NCI-H2171 (cell line): ENCODE measurements around the gene CSTPP1.

Source experiments
- DNase-seq: peaks from one replicate; lab custom pipeline; 2025; lab: John Stamatoyannopoulos, UW

Gene CSTPP1

DNA sequence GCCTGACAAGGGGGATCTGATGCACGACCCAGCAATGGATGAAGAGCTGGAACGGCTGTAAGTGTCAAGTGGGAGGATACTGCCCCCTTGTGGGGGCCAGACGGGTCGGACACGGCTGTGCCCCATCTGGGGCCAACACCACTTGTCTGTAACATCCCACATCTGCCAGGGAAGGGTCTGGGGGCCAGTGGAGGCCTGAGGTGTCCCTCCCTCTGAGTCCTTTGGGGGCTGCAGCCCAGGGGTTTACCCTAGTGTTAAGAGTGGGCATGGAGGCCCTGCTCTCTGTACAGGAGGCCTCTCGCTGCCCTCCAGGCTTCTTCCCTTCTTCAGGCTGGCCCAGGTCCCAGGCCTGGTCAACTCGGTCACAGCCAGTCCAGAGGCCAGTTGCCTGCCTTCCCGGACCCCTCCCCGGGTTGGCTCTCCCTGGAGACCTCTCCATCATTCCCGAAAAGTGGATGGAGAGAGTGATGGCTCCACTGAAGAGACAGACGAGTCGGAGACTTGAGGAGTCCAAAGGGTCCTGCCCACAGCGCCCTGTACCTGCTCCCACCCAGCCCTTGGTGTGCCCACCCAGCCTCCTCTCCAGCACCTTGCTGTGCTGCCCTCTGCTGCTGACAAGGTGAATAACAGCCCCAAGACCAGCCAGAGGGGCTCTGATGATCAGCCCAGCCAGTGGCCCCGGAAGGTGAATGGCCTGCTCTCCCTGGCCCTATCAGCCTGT, 224.7 kb downstream of the CSTPP1 start:
- peak; percentile 31 for DNase-seq

DNA sequence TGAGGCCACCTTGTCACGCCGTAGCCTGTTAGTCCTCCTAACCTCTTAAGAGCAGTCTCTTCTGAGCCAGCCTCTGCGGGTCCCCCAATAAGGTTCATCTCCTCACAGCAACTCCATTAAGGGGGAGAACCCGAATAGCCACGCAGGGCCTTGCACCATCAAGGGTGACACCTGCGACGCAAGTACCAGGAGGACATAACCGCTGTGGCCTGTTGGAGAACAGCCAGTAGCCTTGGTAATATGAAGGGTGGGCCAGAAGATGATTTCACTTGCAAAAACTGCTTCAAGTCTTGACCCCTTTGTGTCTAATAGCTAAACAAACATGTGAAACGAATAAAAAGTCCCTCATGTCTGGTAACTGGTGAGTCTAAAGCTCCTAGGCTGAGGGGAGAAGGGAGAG, 225.3 kb downstream of the CSTPP1 start:
- no peak for DNase-seq

DNA sequence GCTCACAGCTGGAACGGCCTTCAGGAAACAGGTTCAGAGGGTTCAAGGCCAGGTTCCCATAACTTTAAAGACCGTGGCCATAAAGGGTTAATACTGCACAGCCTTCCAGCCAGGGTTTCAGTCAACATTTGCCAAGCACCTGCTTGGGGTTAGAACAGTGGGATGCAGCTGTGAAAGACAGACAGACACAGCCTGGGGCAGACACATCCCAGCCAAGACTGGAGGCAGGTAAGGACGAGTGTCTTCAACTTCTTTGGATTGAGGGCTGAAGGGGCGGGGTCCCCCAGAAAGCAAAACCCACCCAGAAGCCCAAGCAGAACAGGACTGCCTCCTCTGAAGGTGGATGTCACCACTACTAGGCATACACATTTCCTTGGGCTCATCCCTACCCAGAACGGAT, 225.9 kb downstream of the CSTPP1 start:
- DNase-seq = no peak

- DNase-seq = no peak
These were observed 226.6 kb downstream of the CSTPP1 start for GRCh38 chr11:47163193-47163592.

DNA sequence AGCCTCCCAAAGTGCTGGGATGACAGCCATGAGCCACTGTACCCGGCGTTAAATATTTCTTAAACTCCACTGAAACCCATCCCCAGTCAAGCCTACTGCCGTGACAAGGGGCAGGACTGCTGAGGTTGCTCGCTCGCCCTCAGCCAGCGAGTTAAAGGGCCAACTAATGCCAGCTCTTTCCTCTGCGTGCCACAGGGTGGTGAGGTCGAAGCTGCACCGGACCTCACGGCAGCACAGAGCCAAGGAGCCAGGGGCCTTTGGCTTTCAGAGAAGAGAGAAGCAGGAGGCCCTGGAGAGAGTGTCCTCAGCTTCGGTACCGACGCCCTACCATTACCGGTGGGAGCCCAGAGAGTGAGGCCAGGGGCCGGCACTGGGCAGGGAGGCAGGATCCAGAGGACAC, 227.3 kb downstream of the CSTPP1 start:
- no peak for DNase-seq

DNA sequence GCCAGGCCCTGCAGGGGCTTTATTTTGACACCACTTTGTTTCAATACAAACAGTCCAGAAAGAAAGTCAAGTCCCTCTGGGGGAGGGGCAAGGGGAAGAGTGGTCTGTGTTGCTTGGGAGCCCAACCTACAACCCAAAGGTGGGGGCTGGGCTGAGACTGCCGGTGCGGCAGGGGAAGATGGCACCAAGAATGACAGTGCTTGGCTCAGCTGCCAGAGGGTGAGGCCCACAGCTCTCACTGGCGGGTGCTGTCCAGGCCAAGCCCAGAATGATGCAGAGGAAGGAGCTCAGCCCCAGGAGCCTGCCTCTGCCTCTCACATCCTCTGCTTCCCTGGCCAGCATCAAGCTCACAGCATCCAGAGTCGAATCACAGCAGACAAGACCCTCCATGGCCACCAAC, 227.8 kb downstream of the CSTPP1 start:
- DNase-seq = no peak

GRCh38 chr11:47165253-47165840, 228.8 kb downstream of the CSTPP1 start:
- no peak for DNase-seq

GRCh38 chr11:47166368-47166767, 229.8 kb downstream of the CSTPP1 start:
- DNase-seq = no peak

- no peak for DNase-seq
These were observed 234.7 kb downstream of the CSTPP1 start for GRCh38 chr11:47171061-47171838.

DNA sequence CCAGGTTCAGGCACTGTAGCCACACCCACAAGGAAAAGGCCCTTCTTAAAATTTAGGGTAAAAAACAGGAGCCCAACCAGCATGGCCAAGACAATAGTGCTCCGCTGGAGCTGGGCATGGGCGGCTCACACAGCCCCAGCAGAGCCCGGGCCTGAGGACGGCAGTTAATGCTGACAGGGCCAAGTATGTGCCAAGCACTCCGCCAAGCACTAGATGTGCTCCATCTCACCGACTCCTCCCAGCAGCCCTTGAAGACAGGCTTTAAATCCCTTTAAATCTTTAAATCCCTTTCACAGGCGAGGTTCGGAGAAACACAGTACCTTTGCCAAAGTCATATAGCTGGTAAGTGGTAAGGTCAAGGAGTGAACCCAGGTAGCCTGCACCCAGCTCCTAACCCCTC, 235.3 kb downstream of the CSTPP1 start:
- no peak for DNase-seq

DNA sequence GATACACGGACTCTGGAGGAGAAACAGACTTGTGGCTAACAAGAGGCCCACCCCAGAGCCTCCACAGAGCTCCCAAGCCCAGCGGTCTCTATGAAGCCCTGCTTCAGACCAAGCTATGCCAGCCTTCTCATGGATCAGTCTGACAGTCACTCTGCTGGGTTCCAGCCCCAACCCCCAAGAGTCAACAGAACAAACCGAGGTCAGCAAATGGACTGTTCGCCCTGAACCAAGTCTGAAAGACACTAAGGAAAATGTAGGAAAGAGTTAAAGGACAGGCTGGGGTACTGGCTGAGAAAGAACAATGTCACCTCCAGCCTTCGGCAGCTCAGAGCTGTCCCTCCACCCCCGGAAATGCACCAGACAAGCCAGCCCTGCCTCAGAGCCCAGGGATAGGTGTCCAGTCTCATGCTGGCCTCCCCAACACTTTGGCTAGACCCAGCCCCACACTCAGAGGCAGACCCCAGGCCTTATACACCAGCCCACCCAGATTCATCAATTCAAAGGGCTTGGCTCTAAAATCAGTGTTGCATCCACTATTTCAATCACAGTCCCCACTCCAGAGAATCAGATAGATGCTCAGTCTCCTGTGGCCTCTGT, 236.3 kb downstream of the CSTPP1 start:
- no peak for DNase-seq

DNA sequence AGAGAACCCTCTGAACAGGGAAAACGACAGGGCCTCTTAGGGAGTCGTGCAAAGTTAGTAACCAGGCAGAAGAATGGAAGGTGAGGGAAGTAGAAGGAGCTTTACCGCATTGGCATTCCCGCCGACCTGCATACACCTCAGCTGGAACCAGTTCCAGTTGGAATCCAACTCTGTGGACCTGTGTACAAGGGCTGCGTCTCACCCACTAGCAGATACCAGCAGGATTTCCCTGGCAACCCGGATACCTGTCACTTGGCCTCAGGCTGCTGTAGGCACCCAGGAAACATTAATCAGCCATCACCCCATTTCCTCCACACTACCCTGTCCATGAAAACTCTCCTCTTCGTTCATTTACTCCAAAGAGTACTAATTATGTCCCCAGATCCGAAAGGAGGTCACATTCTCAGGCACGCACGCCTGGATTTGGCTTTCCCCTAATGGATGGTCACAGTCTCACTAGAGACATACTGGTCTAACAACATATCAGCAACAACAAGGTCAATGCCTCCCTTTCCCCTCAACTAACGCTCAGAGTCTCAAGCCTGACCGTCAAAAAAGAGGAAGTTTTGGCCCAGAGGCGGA, 239.3 kb downstream of the CSTPP1 start:
- no peak for DNase-seq

- DNase-seq = peak; percentile 94
These were observed 240.0 kb downstream of the CSTPP1 start, which contains the start of gene ARFGAP2 for GRCh38 chr11:47176328-47177228. TSS of gene ARFGAP2 (minus strand) at chr11:47176879. CDS start at chr11:47176853, 26 bp downstream.

GRCh38 chr11:47177229-47177845, 240.8 kb downstream of the CSTPP1 start:
- DNase-seq = peak; percentile 53

GRCh38 chr11:47177846-47178245, 241.3 kb downstream of the CSTPP1 start:
- no peak for DNase-seq

DNA sequence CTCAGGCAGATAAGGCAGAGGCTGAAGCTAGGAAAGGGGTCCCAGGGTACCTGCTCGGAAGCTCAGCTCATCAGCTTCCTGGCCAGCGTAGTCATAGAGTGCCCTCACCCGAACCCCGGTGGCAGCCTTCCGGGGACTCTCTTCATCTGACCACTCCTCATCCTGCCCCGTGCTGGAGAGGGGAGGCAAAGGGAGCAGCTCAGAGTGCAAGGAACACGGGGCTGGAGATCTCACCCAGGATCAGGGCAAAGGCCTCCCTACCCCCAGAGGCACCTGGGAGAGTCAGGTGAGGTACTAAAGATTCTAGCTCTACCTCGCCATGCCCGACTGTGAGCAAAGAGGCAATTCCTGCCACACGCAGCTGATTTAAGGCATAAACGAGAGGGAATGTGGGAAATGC, 241.8 kb downstream of the CSTPP1 start:
- DNase-seq = no peak

GRCh38 chr11:47178737-47179654, 242.4 kb downstream of the CSTPP1 start:
- no peak for DNase-seq

DNA sequence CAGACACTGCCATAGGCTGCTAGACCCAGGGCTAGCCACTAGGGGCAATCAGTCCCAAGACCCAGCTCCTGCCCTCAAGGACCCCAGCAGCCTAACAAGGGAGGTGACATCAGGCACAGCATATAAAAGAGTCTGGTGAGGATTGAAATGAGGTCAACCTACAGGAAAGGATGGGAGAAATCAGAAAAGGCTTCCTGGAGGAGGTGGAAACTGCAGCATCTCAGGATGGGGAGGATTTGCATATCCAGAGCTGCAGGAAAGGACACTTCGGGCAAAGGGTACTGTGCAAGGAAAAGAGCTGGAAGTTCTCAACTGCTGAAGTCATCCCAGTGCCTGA, 243.1 kb downstream of the CSTPP1 start:
- DNase-seq = no peak

- no peak for DNase-seq
These were observed 243.6 kb downstream of the CSTPP1 start for GRCh38 chr11:47180006-47180787.
